ENCODE measurements around the gene XXYLT1.

Gene XXYLT1

GRCh38 chr3:195182470-195182795 is 88.5 kb downstream of the XXYLT1 start:
- DNase-seq, result no peak

GRCh38 chr3:195181741-195182469 is 89.1 kb downstream of the XXYLT1 start:
- no peak for DNase-seq

GRCh38 chr3:195181113-195181498 is 89.9 kb downstream of the XXYLT1 start:
- no peak for DNase-seq

- no peak for DNase-seq
Observed at GRCh38 chr3:195180490-195181112, 90.4 kb downstream of the XXYLT1 start.

- DNase-seq, result no peak
Observed at GRCh38 chr3:195179776-195180489, 91.0 kb downstream of the XXYLT1 start.

- no peak for DNase-seq
Observed at GRCh38 chr3:195178124-195178910, 92.6 kb downstream of the XXYLT1 start.

GRCh38 chr3:195177422-195178123 is 93.4 kb downstream of the XXYLT1 start:
- peak; percentile 3 for DNase-seq

GRCh38 chr3:195176776-195177175 is 94.2 kb downstream of the XXYLT1 start:
- DNase-seq, result peak; percentile 26

GRCh38 chr3:195175476-195176337 is 95.3 kb downstream of the XXYLT1 start:
- peak; percentile 7 for DNase-seq

- DNase-seq, result no peak
Observed at GRCh38 chr3:195175076-195175475, 95.9 kb downstream of the XXYLT1 start.

GRCh38 chr3:195173657-195174056 is 97.3 kb downstream of the XXYLT1 start:
- DNase-seq, result no peak

GRCh38 chr3:195172896-195173295 is 98.1 kb downstream of the XXYLT1 start:
- no peak for DNase-seq

GRCh38 chr3:195172039-195172684 is 98.8 kb downstream of the XXYLT1 start:
- no peak for DNase-seq

- peak; percentile 36 for DNase-seq
Observed at GRCh38 chr3:195171093-195171873, 99.7 kb downstream of the XXYLT1 start.

GRCh38 chr3:195170496-195170895 is 100.5 kb downstream of the XXYLT1 start:
- peak; percentile 2 for DNase-seq

- peak; percentile 28 for DNase-seq
Observed at GRCh38 chr3:195169011-195169649, 101.8 kb downstream of the XXYLT1 start.

GRCh38 chr3:195168009-195168762 is 102.8 kb downstream of the XXYLT1 start:
- DNase-seq, result peak; percentile 2

- peak; percentile 1 for DNase-seq
Observed at GRCh38 chr3:195165790-195166189, 105.2 kb downstream of the XXYLT1 start.

GRCh38 chr3:195165265-195165609 is 105.7 kb downstream of the XXYLT1 start:
- peak; percentile 1 for DNase-seq

Measured in left hindlimb (tissue), 1 donor.